Measurements from ENCODE around the gene GRAMD4. TPM values are rescaled to one million over a fixed set of nuclear protein-coding genes. Genes with fewer than 3 reads are reported as not detected.

GRAMD4 gene
- total RNA-seq, 1 donor, result 11.7 TPM

DNA sequence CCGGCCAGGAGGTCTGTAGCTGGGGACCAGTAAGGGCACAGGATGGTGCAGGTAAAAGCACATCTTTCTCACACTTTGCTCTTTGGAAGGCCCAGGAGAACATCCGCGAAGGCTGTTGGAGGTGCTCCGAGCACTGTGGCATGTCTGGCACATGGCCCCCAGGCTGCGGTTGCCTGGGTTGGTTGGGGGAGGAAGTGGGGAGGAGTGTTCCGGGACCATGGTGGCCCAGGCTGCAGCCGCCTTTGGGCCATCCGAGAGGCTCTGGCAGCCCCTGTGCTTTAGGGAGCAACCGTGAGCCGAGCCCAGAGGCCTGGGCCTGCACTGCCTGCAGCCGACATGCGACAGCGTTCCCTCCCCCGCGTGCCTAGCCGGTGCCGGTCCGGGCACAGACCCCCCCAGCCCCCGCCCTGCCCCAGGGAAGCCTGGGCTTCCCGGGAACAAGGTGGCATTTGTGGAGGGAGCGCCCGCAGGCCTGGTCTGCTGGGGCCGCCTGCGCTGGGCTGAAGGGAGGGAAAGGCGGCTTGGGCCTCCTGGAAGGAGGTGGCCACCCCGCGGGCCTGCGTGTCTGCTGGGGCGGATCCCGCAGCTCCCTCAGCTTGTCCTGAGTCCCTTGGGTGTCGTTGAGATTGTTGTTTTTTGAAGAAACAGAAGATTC is 57.9 kb downstream of the GRAMD4 start:
- DNase-seq (ENCODE audit: low read depth), result no peak
- TF ChIP-seq, protein P1, sequence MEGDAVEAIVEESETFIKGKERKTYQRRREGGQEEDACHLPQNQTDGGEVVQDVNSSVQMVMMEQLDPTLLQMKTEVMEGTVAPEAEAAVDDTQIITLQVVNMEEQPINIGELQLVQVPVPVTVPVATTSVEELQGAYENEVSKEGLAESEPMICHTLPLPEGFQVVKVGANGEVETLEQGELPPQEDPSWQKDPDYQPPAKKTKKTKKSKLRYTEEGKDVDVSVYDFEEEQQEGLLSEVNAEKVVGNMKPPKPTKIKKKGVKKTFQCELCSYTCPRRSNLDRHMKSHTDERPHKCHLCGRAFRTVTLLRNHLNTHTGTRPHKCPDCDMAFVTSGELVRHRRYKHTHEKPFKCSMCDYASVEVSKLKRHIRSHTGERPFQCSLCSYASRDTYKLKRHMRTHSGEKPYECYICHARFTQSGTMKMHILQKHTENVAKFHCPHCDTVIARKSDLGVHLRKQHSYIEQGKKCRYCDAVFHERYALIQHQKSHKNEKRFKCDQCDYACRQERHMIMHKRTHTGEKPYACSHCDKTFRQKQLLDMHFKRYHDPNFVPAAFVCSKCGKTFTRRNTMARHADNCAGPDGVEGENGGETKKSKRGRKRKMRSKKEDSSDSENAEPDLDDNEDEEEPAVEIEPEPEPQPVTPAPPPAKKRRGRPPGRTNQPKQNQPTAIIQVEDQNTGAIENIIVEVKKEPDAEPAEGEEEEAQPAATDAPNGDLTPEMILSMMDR (IDR thresholded peaks at IDR 0.05; ENCODE audit: insufficient read depth, low read length), result no peak
- no peak overlapping the region for H3K4me3 ChIP-seq (ENCODE audit: low read depth, low read length)

DNA sequence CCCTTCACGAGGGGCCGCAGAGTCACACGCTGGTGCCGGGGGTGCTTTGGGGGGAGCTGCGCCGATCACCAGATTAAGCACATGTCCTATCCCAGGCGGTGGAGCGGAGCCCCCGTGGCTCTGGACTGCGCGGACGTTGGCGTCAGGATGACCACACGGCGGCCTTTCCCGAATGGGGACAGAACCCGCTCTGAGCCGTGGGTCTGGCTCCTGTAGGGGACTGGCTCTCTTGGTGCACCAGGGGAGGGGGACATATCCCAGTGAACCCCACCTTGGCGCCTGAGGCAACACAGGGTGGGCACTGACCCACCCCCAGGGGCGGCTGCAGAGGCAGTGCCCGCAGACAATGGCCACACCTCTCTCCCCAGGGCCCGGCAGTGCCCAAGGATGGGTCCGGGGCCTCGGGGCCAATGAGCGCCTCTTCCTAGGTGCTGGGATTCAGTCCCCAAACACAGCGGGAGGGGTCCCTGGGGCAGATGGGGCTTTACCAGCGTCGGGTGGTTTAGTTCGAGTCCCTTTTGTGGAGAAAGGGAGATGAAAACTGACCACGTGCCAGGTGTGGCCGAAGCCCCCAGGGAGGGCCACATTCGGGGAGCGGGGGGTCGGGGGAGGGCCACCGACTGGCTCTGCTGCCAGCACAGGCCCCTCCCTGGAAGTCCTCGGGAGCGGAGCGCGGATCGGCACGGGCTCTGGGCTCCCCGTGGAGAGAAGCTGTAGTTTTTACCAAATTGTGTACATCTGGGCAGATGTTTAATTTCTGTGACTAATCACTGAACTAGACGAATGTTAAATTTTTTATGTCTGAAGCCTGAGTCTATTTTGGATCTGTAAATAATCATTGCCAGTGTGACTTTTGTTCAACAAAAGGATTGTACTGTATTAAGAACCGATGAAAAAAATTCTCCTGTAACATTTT is 58.9 kb downstream of the GRAMD4 start:
- peak; percentile 48 for DNase-seq (ENCODE audit: low read depth)
- TF ChIP-seq, protein P1 (IDR thresholded peaks at IDR 0.05; ENCODE audit: insufficient read depth, low read length), result no peak
- no peak overlapping the region for H3K4me3 ChIP-seq (ENCODE audit: low read depth, low read length)

DNA sequence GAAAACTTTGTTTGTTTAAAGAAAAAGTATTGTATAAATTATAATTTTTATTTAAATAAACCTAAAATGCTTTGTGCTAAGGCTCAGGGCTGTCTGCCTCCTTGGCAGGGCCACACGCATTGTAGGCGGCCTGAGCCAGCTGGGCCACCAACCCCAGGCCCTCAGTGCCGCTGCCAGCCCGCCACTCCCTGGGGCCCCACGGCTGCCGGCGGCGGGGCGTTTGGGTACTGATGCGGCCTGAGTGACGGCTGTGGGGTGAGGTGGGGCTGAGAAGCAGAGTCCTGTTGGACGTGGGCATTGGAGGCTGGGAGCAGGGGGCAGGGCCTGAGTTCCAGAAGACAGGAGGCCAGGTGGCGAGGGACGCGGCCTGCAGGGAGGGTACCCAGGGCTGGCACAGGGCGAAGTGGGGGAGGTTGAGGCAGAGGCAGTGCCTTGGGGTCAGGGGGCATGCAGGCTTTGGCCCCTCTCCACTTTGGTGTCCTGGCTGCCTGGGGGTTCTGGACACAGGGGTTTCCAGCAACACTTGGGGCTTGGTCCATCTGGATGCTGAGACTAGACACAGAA is 59.6 kb downstream of the GRAMD4 start:
- TF ChIP-seq, protein P1 (IDR thresholded peaks at IDR 0.05; ENCODE audit: insufficient read depth, low read length), result no peak
- no peak for DNase-seq (ENCODE audit: low read depth)
- no peak overlapping the region for H3K4me3 ChIP-seq (ENCODE audit: low read depth, low read length)

DNA sequence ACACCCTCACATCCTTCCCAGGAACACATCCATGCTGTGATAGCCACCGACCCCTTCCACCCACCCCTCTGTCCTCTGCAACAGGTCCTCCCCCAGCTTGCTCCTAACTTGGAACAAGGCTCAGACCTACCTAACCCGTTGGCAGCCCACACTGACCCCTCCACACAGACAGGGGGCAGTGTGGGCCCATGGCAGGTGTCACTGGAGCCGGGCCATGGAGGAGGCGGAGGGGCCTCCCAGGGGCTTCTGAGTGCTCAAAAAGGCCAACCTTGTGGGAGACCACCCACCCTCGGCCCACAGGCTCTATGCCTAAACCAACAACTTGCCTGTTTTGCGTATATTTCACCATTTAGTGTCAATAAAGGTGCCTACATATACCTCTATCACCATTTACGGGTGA is 60.8 kb downstream of the GRAMD4 start:
- TF ChIP-seq, protein P1 (IDR thresholded peaks at IDR 0.05; ENCODE audit: insufficient read depth, low read length), result no peak
- H3K4me3 ChIP-seq (ENCODE audit: low read depth, low read length), result no peak overlapping the region
- DNase-seq (ENCODE audit: low read depth), result no peak

DNA sequence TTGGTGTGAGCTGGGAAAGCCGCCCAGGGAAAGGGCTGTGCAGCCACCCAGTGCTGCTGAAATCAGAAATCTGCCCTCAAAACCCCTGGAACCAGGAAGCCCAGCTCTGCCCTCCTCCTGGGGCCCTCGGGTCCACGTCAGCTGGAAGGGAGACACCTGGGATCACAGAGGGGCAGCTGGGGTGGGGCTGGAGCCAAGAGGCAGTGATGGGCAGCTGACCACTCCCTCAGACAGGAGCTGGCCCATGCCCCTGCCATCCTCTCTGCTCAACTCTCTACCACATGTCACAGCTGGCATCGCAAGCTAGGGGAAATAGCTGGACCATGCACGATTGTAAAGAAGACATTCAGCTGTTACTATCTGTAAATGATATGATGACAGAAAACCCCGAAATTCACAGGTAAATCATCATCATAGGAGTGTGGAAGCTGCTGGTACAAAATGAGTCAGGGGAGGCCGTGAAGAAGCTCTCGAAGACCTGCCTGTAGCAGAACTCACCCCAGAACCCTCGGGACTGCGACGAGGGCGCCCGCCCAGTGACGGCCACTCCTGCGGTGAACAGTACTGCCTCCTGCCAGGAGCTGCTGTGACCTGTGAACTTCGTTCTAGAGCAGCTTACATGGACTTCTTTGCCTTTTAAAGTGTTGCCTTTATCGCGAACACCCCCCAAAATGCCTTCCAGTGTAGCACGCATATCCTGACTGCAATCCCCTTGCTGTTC is 62.0 kb downstream of the GRAMD4 start:
- DNase-seq (ENCODE audit: low read depth), result no peak
- TF ChIP-seq, protein P1 (IDR thresholded peaks at IDR 0.05; ENCODE audit: insufficient read depth, low read length), result no peak
- H3K4me3 ChIP-seq (ENCODE audit: low read depth, low read length), result no peak overlapping the region

DNA sequence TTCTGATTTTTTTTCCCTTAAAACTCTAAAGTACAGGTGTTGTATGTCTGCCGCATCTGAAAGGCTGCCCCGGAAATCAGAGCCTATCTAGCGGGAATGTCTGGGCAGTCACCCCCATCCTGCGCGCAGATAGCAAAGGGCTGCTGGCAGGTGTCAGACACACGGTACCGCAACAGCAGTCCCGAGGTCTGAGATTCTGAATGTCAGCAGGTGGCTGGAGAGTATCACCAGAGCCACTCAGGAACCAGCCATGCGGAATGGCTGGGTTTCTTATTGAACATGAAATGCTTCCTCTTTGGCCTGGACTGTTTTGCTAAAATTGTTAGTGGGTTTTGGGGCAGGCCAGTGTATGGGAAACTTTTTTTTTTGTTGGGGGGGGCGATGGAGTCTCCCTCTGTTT is 64.5 kb downstream of the GRAMD4 start:
- no peak for DNase-seq (ENCODE audit: low read depth)
- TF ChIP-seq, protein P1 (IDR thresholded peaks at IDR 0.05; ENCODE audit: insufficient read depth, low read length), result no peak
- no peak overlapping the region for H3K4me3 ChIP-seq (ENCODE audit: low read depth, low read length)
